ENCODE data around the gene ACTN3. TPM values are rescaled to one million over a fixed set of nuclear protein-coding genes. Genes with fewer than 3 reads are reported as not detected.

Gene ACTN3
- total and polyA plus RNA-seq, 7 donors: under 0.01 TPM; not detected in 6

DNA sequence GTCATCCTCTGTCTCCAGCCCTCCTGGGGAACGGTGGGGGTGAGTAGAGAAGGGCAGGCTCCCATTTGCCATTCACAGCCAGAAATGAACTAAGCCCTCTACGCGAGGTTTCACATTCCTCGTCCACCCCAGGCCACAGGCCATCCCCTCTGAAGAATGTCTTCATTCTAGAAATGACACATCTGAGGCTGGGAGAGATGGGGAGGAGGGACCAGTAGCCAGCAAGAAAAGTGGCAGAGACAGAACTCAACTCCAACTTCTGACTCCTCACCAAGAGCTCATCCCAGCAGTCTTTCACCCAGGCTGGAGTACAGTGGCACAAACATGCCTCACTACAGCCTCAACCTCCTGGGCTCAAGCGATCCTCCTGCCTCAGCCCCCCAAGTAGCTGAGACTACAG is 18.3 kb downstream of the ACTN3 start:
- Histone ChIP-seq H3K4me3 (no peak overlapping the region), H3K36me3 (peaks cover 0 to 32% (median 5%) of the 10 kb centered on the region in 4 donors), H3K9me3 (no peaks in the 10 kb centered on the region), H3K4me1 (peaks cover 0 to 18% (median 14%) of the 10 kb centered on the region in 4 donors), H3K27ac (no peak overlapping the region), H3K27me3 (no peaks in the 10 kb centered on the region)
- WGBS, 2 donors: 92 to 94% methylated on average over 5 of the region's 5 CpGs
- DNase-seq: no peak
- intact Hi-C loops (cut with DNase I): no loop called here
- no peak for TF ChIP-seq EP300 (IDR thresholded peaks at IDR 0.05)
- TF ChIP-seq POLR2AphosphoS5 (IDR thresholded peaks at IDR 0.05): no peak
- TF ChIP-seq POLR2A (IDR thresholded peaks at IDR 0.05): no peak
- TF ChIP-seq, protein P1, sequence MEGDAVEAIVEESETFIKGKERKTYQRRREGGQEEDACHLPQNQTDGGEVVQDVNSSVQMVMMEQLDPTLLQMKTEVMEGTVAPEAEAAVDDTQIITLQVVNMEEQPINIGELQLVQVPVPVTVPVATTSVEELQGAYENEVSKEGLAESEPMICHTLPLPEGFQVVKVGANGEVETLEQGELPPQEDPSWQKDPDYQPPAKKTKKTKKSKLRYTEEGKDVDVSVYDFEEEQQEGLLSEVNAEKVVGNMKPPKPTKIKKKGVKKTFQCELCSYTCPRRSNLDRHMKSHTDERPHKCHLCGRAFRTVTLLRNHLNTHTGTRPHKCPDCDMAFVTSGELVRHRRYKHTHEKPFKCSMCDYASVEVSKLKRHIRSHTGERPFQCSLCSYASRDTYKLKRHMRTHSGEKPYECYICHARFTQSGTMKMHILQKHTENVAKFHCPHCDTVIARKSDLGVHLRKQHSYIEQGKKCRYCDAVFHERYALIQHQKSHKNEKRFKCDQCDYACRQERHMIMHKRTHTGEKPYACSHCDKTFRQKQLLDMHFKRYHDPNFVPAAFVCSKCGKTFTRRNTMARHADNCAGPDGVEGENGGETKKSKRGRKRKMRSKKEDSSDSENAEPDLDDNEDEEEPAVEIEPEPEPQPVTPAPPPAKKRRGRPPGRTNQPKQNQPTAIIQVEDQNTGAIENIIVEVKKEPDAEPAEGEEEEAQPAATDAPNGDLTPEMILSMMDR (IDR thresholded peaks at IDR 0.05): no peak

DNA sequence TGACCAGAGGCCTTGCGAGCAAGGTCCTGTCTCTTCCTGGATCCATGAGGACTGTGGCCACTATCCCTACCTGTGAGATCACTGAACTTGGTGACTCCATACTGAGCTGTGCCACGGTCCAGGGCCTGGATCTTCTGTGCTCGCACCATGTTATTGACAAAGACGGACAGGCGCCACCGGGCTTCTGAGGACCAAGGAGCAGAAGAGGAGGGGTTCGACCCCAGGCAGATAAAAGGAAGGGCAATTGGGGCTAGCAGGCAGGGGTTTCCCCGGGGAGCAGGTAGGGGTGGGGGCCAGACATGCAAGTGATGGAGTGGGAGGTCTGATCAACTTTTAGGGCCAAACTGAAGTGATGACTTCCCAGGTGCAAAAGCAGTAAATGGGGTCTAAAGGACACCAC is 19.5 kb downstream of the ACTN3 start:
- DNase-seq: no peak
- H3K27me3 ChIP-seq: no peaks in the 10 kb centered on the region
- H3K4me1 ChIP-seq: peaks cover 0 to 18% (median 14%) of the 10 kb centered on the region in 4 donors
- no peak overlapping the region for H3K27ac ChIP-seq
- no peak overlapping the region for H3K4me3 ChIP-seq
- intact Hi-C loops (cut with DNase I): no loop called here
- no peaks in the 10 kb centered on the region for H3K9me3 ChIP-seq
- TF ChIP-seq POLR2A (IDR thresholded peaks at IDR 0.05): no peak
- no peak for TF ChIP-seq POLR2AphosphoS5 (IDR thresholded peaks at IDR 0.05)
- TF ChIP-seq, protein P1 (IDR thresholded peaks at IDR 0.05): no peak
- no peak for TF ChIP-seq EP300 (IDR thresholded peaks at IDR 0.05)
- peaks cover 0 to 32% (median 5%) of the 10 kb centered on the region in 4 donors for H3K36me3 ChIP-seq
- 93 to 95% methylated on average over 8 of the region's 8 CpGs for WGBS, 2 donors

DNA sequence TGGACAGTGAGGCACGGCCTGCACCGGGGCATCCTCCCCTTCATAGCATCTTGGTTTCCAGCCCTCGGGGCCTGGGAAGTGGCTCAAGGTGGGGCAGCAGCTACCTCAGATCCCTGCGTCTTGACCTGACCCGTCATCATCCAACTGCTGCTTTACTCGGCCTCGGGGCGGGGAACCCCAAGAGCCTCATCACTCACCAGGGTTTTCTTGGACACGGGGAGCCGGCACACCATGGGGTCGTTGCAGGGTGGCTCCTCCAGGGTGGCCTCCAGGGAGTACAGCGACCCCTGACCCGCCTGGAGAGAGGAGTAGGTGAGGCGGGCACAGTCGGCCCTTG is 21.1 kb downstream of the ACTN3 start:
- peak overlapping the region; percentile 44 to 75 (median 68) for H3K27ac ChIP-seq
- H3K27me3 ChIP-seq: no peaks in the 10 kb centered on the region
- no peaks in the 10 kb centered on the region for H3K9me3 ChIP-seq
- H3K36me3 ChIP-seq: peaks cover 0 to 32% (median 5%) of the 10 kb centered on the region in 4 donors
- peak overlapping the region; percentile 49 to 74 (median 67) for H3K4me3 ChIP-seq
- H3K4me1 ChIP-seq: peaks cover 0 to 18% (median 14%) of the 10 kb centered on the region in 4 donors
- TF ChIP-seq POLR2A (IDR thresholded peaks at IDR 0.05): no peak
- no peak for TF ChIP-seq POLR2AphosphoS5 (IDR thresholded peaks at IDR 0.05)
- no peak for TF ChIP-seq EP300 (IDR thresholded peaks at IDR 0.05)
- TF ChIP-seq, protein P1 (IDR thresholded peaks at IDR 0.05): no peak
- WGBS, 2 donors: 66 to 67% methylated on average over 15 of the region's 15 CpGs
- intact Hi-C loops (cut with DNase I): no loop called here
- no peak for DNase-seq

DNA sequence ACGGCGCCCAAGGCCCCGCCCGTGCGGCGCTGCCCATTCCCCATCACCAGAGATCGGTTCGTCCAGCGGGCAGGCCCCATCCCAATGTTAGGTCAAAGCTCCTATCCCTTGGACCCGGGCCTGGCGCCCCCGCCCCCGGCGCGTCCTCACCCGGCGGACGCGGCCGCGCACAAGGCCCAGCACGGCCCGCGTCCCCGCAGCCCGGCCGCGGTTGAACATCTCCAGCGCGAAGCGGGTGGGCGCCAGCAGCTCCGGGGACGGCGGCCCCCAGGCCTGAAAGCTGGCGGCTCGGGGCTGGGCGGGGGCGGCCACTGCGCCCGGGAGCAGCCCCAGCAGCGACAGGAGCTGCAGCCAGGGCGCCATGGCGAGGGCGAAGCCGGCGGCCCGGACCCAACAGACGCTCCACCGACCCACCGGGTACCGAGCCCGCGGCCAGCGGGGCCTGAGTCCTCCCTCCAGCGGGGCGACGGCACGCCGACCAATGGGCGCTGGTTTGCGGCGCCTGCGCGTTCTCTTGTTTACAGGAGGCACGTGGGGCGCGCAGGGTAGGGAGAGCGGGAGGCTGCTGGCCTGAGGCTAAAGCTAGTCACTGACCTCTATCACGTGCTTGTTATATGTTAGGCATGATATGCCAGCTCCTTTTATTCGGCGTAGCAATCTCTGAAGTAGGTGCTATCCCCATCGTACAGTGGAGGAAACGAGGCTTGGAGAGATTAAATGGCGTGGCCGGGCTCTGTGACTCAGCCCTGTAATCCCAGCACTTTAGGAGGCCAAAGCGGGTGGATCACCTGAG is 21.6 kb downstream of the ACTN3 start, which contains the start of gene CTSF:
Gene CTSF, minus strand, starts transcription at position 483 of the 793 bp plus-strand sequence. Its CDS starts 120 bp downstream, at position 363.
- intact Hi-C loops (cut with DNase I): no loop called here
- H3K9me3 ChIP-seq: no peaks in the 10 kb centered on the region
- TF ChIP-seq POLR2A (IDR thresholded peaks at IDR 0.05): no peak
- TF ChIP-seq POLR2AphosphoS5 (IDR thresholded peaks at IDR 0.05): peak in 3 of 4 donors; percentile 66 to 75 (median 71)
- TF ChIP-seq EP300 (IDR thresholded peaks at IDR 0.05): no peak
- H3K27ac ChIP-seq: peak within 1 kb of the TSS; percentile 44 to 75 (median 68)
- 6 to 7% methylated on average over 77 of the region's 77 CpGs for WGBS, 2 donors
- peaks cover 0 to 18% (median 14%) of the 10 kb centered on the region in 4 donors for H3K4me1 ChIP-seq
- peak; percentile 95 for DNase-seq
- no peaks in the 10 kb centered on the region for H3K27me3 ChIP-seq
- peak within 1 kb of the TSS; percentile 49 to 74 (median 67) for H3K4me3 ChIP-seq
- peaks cover 0 to 32% (median 5%) of the 10 kb centered on the region in 4 donors for H3K36me3 ChIP-seq

DNA sequence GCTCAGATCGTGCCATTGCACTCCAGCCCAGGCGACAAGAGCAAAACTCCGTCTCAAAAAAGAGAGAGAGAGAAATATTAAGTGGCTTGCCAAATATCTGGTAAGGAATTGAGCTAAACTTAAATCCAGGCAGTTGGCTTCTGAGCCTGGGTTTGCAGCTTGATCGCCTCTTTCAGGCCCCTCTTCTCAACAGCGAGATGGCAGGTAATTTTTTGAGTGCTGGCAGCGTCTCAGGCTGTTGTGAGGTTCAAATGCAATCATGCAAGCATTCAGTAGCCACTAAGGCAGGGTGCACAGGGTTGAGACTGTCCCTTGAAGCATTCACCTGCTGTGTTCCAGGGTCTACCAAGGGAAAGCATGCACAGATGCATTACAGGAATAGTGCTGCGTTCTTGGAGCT is 22.4 kb downstream of the ACTN3 start:
- H3K9me3 ChIP-seq: no peaks in the 10 kb centered on the region
- 89% methylated on average over 7 of the region's 7 CpGs for WGBS, 2 donors
- H3K27ac ChIP-seq: peak overlapping the region in 2 of 4 donors; percentile 68 to 75
- H3K4me3 ChIP-seq: no peak overlapping the region
- TF ChIP-seq, protein P1 (IDR thresholded peaks at IDR 0.05): no peak
- TF ChIP-seq POLR2A (IDR thresholded peaks at IDR 0.05) (no peak), EP300 (IDR thresholded peaks at IDR 0.05) (no peak), POLR2AphosphoS5 (IDR thresholded peaks at IDR 0.05) (no peak)
- peaks cover 0 to 18% (median 14%) of the 10 kb centered on the region in 4 donors for H3K4me1 ChIP-seq
- no peaks in the 10 kb centered on the region for H3K27me3 ChIP-seq
- peaks cover 0 to 25% (median 3%) of the 10 kb centered on the region in 4 donors for H3K36me3 ChIP-seq
- intact Hi-C loops (cut with DNase I): no loop called here
- no peak for DNase-seq

Data from sigmoid colon (tissue), 7 donors.